Brain microvascular endothelial cell (primary cell): ENCODE measurements around the gene PSMD3.

Experiments
- DNase-seq: peaks from one replicate; pipeline ENCODE4 v3.0.0-alpha.2; 2020
- H3K27ac ChIP-seq: fragments of 250-450 bp; sonication (Bioruptor Pico); 2 replicates; pipeline ENCODE4 v1.5.1; 2020; ENCODE audit warnings: mild to moderate bottlenecking, moderate library complexity
- H3K27me3 ChIP-seq: fragments of 250-450 bp; sonication (Bioruptor Pico); replicated peaks from 2 replicates; pipeline ENCODE4 v1.5.1; 2020; ENCODE audit warnings: mild to moderate bottlenecking
- H3K36me3 ChIP-seq: fragments of 250-450 bp; sonication (Bioruptor Pico); replicated peaks from 2 replicates; pipeline ENCODE4 v1.5.1; 2020; ENCODE audit warnings: mild to moderate bottlenecking
- H3K4me3 ChIP-seq: 2 replicates; pipeline ENCODE4 v1.5.1; 2011; ENCODE audit warnings: low read depth, mild to moderate bottlenecking, control low read depth, low read length, moderate library complexity
- CTCF ChIP-seq: IDR thresholded peaks from 2 replicates; pipeline ENCODE4 v1.5.1; 2011; ENCODE audit warnings: low read depth, mild to moderate bottlenecking, moderate library complexity, low read length, control low read depth, inconsistent platforms; ENCODE audit errors: missing control alignments
- in situ Hi-C: cut with HindIII; loops from 2 replicates; pipeline ENCODE4 v1.10.0; 2017; ENCODE audit warnings: low sequenced_read_pairs, low pct_ligation_motif_present

The PSMD3 gene

GRCh38 chr17:39965017-39965699, 15.4 kb upstream of the PSMD3 start:
- in situ Hi-C loops = no loop called here
- TF ChIP-seq CTCF = no peak
- H3K36me3 ChIP-seq = no peaks in the 10 kb centered on the region

GRCh38 chr17:39966771-39967170, 13.8 kb upstream of the PSMD3 start:
- no peak for DNase-seq
- Histone ChIP-seq H3K27ac (no peak overlapping the region), H3K27me3 (no peaks in the 10 kb centered on the region), H3K4me3 (no peak overlapping the region), H3K36me3 (no peaks in the 10 kb centered on the region)
- TF ChIP-seq CTCF = no peak
- in situ Hi-C loops = no loop called here

More at GRCh38 chr17:39965017-39965699, 15.4 kb upstream of the PSMD3 start:
- Histone ChIP-seq H3K4me3 (no peak overlapping the region), H3K27me3 (no peaks in the 10 kb centered on the region), H3K27ac (no peak overlapping the region)
- no peak for DNase-seq

- H3K4me3 ChIP-seq = no peak overlapping the region
- in situ Hi-C loops = no loop called here
- H3K27ac ChIP-seq = no peak overlapping the region
Observed at GRCh38 chr17:39968761-39969160, 11.8 kb upstream of the PSMD3 start.

GRCh38 chr17:39969375-39969774, 11.2 kb upstream of the PSMD3 start:
- Histone ChIP-seq H3K27ac (no peak overlapping the region), H3K4me3 (no peak overlapping the region), H3K36me3 (no peaks in the 10 kb centered on the region), H3K27me3 (no peaks in the 10 kb centered on the region)
- in situ Hi-C loops = no loop called here
- no peak for TF ChIP-seq CTCF
- no peak for DNase-seq

More at GRCh38 chr17:39968761-39969160, 11.8 kb upstream of the PSMD3 start:
- Histone ChIP-seq H3K36me3 (no peaks in the 10 kb centered on the region), H3K27me3 (no peaks in the 10 kb centered on the region)
- DNase-seq = no peak
- TF ChIP-seq CTCF = no peak

GRCh38 chr17:39970157-39970692, 10.4 kb upstream of the PSMD3 start:
- H3K4me3 ChIP-seq = no peak overlapping the region
- no peak for TF ChIP-seq CTCF
- in situ Hi-C loops = no loop called here
- no peak for DNase-seq
- no peaks in the 10 kb centered on the region for H3K27me3 ChIP-seq
- no peaks in the 10 kb centered on the region for H3K36me3 ChIP-seq
- no peak overlapping the region for H3K27ac ChIP-seq
